NOMO-1 treated with dmso at 0.1 percent for 144 hours (cell line): ENCODE measurements around the gene SPATA6.
"Not testable (repeated sequence)": the region's sequence is repeated elsewhere in the genome, so short reads cannot be mapped to it uniquely, and the experiment has no call there.

Experiments
- DNase-seq: peaks from one replicate; lab custom pipeline; 2025; ENCODE audit not compliant: unreplicated experiment; lab: John Stamatoyannopoulos, UW

The SPATA6 gene

DNA sequence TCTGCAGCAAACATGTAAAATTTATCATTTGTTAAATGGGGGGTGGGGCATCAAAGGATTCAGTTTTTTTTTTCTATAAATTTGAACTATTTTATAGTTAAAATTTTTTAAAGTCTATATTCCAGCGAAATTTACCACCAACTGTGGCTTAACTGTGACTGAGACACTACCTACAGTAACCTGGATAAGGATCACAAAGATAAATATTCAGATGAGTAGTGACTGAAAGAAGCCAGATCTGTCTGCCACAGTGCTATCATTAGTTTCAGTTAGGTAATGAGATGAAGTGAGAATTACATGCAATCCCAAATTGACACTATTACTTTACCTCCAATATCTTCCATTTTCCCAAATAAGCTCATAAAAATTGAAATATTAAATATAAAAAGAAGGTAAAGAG, 5.4 kb downstream of the SPATA6 start:
- no peak for DNase-seq

DNA sequence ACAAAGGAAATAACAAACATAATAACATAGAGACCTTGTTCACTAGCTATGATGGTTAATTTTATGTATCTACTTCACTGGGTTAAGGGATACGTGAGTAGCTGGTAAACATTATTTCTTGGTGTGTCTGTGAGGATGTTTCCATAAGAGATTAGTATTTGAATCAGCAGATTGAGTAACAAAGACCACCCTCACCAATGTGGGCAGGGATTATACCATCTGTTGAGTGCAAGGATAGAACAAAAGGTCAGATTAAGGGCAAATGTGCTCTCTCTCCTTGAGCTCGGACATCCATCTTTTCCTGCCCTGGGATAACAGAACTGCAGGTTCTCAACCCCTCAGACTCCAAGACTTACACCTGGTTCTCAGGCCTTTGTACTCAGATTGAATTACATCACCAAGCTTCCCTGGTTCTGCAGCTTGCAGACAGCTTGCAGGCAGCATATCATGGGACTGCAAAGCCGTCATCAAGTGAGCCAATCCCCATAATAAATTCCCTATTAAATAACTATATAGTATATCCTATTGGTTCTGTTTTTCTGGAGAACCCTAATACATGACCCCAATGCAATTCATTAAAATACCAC, 9.2 kb downstream of the SPATA6 start:
- no peak for DNase-seq

DNA sequence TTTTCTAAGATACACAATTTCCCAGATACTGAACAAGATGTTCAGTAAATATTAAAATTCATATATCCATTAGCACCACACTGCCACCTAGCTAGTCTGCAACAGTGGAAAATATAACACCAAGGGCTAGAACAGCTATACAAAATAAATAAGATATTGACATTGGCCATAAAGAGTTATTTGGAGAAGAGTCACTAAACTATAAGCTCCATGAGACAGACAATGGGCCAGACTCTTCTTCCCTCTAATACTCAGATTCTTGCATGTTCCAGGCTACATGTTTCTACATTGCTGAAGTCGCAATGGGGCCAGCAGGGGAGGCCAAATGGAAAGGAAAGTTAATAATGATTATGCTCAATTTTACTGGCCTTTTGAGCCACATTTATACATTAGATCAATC, 21.5 kb downstream of the SPATA6 start:
- DNase-seq = no peak

DNA sequence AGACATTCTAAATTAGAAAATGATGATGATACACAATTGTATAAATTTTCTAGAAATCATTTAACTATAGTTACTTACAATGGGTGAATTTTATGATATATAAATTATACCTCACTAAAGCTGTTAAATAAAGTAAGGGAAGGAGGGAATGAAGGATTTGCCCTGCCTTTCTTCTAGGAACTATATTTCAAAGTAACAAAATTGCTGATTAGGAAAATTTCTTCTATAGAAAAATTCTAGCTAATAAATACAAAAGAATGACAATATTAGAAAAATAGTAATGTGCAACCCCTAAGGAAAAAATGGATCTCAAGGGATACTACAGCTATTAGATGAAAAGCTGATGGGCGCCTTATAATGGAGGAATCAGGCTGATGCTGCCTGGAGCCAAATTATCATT, 23.1 kb downstream of the SPATA6 start:
- DNase-seq = no peak

DNA sequence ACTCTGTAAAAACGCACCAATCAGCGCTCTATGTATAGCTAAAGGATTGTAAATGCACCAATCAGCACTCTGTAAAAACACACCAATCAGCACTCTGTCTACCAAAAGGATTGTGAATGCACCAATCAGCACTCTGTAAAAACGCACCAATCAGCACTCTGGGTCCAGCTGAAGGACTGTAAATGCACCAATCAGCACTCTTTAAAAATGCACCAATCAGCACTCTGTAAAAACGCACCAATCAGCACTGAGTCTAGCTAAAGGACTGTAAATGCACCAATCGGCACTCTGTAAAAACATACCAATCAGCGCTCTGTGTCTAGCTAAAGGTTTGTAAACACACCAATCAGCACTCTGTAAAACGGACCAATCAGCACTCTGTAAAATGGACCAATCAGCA, 27.8 kb downstream of the SPATA6 start:
- DNase-seq = not testable (repeated sequence)

DNA sequence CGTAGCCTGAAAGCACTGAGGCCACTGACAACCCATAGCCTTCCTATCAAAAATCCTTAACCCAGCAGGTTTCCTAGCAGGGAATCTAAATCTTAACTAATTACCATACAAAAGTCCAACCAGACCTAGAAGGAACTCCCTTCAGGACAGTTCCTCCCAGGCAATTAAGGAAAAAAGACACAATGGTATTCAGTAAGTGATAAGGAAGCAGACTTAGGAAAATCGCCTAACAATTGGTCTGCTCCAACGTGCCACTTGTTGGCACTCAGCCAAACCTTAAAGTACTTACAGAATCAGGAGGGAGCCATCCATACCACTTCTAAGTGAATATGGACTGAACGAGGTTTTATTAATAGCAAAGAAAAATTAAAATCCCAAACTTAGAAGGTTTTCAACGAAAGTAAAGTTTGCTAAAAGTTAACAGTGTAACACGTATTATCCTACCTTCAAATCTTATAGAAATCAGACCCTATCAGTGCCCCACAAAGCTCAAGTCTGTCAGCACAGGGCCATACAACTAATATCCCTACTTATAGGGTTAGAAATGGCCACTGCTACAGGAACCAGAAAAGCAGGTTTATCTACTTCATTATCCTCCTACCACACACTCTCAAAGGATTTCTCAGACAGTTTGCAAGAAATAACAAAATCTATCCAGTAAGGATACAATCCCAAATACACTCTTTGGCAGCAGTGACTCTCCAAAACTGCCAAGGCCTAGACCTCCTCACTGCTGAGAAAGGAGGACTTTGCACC, 29.0 kb downstream of the SPATA6 start:
- DNase-seq = no peak

DNA sequence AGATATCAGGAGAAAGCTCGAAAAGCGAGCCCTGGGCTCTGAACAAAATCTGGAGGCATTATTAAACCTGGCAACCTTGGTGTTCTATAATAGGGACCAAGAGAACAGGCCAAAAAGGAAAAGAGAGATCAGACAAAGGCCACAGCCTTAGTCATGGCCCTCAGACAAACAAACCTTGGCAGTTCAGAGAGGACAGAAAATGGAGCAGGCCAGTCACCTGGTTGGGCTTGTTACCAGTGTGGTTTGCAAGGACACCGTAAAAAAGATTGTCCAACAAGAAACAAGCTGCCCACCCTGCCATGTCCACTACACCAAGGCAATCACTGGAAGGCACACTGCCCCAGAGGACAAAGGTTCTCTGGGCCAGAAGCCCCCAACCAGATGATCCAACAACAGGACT, 31.2 kb downstream of the SPATA6 start:
- not testable (repeated sequence) for DNase-seq

DNA sequence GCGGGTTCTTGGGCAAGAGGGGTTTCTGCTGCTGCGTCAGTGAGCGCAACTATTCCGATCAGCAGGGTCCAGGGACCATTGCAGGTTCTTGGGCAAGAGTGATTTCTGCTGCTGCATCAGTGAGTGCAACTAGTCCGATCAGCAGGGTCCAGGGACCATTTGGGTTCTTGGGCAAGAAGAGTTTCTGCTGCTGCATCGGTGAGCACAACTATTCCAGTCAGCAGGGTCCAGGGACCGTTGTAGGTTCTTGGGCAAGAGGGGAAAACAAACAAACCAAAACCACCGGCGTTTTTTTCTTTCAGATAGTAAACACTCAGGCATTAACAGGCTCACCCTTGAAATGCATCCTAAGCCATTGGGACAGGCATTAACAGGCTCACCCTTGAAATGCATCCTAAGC, 32.6 kb downstream of the SPATA6 start:
- no peak for DNase-seq

DNA sequence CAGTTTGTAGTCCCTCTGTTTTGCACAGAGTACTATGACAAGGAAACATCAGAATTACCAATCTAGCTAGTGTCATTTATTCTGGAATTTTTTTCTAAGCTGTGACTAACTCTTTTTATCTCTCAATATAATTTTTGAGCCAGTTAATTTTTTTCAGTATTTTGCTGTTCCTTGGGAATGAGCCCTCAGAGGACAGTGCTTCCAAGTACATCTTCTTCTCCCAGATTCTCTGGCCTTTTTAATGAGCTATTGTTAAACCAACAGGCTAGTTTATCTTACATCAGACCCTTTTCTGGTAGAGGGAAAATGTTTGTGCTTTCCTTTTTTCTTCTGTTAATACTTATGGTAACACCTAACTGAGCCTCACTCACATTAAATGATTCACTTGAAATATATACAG, 34.6 kb downstream of the SPATA6 start:
- not testable (repeated sequence) for DNase-seq

DNA sequence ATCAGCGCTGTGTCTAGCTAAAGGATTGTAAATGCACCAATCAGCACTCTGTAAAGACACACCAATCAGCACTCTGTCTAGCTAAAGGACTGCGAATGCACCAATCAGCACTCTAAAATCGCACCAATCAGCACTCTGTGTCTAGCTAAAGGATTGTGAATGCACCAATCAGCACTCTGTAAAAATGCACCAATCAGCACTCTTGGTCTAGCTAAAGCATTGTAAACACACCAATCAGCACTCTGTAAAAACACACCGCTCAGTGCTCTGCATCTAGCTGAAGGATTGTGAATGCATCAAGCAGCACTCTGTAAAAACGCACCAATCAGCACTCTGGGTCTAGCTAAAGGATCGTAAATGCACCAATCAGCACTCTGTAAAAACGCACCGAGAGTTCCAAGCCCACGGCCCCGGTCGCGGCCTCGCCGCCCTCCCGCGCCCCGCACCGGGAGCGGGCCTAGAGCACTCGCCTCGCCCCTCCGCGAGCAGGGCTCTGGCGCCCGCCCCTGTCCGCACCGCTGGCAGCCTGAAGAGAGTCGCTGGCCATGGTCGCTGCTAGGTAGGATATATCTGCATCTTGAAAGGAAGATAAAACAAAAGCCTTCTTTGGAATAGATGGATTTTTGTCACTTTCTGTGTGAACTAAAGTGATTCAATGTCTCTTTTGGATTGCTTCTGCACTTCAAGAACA, 36.5 kb downstream of the SPATA6 start:
- DNase-seq = not testable (repeated sequence)

DNA sequence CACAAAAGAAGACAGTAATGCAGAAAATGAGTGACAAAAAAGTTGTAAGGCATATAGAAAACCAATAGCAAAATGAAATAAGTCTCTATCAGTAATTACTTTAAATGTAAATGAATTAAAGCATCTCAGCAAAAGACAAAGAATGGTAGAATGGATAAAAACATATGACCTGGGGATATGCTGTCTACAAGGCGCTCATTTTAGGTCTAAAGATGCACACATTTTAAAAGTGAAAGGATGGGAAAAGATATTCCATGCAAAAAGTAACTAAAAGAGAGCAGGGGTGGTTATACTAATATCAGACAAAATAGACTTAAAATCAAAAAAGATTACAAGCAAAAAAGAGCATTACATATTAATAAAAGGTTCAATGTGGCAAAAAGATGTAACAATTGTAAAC, 41.2 kb downstream of the SPATA6 start:
- no peak for DNase-seq

DNA sequence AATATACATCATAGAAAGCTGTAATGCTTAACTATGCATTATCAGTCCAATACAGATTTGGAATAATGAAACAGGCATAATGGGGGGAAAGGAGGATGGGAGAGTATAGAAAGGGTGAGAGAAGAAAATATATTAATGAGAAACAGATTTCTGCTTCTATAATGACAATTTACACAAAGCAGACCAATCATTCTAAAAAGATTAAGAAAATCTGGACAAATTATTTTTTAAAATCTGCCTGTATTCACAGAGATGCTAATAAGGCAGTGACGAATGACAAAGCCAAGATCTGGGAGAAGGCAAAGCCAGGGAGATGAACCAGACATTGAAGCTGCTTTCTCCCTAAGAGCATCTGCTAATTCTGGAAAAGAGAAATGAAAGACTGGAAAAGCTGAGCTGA, 50.0 kb downstream of the SPATA6 start:
- DNase-seq = no peak

DNA sequence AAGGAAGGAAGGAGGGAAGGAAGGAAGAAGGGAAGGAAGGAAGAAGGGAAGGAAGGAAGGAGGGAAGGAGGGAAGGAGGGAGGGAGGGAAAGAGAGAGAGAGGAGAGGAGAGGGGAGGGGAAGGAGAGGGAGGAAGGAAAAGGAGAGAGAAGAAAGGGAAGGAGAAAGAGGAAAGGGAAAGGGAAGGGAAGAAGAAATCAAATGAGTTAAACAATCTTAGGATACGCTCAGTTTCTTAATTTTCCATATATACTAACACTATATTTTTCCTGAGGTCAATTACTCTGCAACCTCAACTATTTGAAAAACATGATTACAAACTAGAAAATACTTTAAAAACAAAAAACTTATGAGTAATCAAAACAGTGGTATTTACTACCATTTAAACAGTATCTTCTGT, 53.3 kb downstream of the SPATA6 start:
- no peak for DNase-seq

DNA sequence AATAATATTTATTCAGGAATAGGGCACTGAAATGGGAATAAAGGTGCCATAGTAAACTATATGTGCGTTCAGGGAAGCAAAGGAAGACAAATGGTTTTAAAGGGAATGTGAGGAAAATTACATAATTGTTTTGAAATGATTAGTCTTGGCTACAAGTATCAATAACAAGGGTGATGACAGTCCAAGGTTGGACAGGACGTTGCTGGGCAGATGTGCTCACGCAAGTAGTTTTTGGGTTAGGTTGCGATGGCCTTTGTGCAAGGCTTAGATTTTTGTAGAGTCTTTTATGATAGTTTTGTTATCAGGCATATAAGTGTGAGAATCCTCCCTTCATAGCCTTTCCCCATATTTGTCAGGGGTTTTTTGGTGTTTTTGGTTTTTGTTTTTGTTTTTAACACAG, 57.0 kb downstream of the SPATA6 start:
- no peak for DNase-seq

DNA sequence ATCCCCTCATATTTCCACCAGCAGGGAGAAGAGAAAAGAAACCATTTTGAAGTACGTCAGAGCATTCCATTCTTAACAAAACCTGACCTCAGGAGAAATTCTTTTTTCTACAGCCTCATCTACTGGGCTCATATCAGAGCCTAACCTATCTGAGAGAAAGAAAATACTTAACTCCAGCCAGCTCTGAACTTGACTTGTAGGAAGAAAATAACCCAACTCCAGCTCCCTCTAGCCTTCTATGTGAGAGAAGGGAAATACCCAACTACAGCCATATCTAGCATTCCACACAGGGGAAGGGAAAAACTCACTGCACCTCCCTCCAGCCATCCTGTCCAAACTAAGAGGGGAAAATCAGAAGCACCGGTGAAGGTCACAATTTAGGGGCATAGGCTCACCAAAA, 57.7 kb downstream of the SPATA6 start:
- no peak for DNase-seq

DNA sequence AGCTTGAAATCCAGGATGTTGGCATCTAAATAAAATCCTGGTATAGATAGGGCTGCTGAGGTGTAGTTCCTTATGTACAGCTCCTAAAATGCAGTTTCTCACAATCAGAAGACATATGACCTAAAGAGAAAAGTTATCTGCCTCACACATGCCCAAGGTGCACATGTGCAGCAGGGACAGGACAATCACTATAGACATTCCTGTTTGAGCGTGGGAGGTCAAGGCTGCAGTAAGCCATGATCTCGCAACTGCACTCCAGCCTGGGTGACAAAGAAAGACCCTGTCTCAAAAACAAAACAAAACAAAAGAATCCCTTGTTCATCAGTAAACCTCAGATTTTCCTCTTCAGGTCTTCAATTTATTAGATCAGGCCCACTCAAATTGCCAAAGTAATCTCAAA, 66.1 kb downstream of the SPATA6 start:
- no peak for DNase-seq

DNA sequence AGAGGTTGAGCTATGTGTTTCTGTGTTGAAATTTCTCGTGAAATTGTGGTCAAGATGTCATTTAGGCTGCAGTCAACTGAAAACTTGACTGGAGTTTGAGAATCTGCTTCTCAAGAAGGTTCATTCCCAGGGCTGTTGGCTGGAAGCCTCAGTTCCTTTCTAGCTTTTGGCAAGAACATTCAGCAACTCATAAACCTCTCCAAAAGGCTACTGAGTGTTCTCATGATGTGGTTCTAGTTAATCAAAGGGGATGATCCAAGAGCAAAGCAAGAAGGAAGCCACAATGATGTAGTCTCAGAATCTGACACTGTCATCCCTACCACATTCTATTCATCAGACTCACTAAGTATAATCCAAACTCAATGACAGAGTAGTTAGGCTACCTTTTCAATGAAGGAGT, 66.6 kb downstream of the SPATA6 start:
- DNase-seq = no peak

DNA sequence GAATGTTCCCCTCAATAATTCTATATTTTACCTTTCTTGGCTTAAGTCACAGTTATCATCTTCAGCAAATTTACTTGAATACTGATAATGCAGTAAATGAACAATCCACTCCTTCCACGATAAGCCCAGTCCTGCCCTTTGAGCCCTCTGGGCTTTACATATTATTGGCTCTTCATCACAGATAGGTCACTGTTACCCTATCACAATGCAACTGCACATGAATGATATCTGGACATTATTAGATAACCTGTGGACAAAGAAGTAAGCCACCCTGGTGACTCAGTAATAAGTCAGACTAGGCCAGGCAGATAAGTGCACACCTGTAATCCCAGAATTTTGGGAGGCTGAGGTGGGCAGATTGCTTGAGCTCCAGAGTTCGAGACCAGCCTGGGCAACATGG, 69.4 kb downstream of the SPATA6 start:
- DNase-seq = no peak

DNA sequence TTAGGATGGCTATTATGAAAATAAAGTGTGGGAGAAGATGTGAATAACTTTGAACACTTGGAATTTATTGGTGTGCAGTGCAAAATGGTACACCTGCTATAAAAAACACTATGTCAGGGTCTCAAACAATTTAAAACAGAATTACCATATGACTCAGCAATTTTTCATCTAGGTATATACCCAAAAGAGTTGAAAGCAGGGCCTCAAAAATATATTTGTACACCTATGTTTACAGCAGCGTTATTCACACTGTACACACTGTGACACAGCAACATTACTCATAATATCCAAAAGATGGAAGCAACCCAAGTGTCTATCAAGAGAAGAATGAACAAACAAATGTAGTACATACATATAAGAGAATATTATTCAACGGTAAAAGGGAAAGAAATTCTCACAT, 75.8 kb downstream of the SPATA6 start:
- DNase-seq = no peak

DNA sequence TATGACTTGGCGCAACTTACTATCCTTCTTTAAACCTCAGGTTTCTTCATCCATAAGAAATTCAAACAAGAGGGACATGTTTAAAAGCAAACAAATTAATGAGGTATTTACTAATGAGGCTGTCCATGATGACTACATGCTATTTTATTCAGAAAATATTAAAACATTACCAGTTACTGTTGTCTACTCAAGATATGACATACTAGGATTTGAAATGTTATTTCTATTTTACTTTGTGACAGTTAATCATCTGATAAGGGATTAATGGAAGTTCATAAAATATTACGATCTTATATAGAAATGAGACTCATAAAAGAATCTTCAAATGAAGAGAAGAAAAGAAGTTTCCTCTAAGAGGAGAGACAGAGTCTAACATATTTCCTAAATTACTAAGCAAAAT, 80.1 kb downstream of the SPATA6 start:
- no peak for DNase-seq

DNA sequence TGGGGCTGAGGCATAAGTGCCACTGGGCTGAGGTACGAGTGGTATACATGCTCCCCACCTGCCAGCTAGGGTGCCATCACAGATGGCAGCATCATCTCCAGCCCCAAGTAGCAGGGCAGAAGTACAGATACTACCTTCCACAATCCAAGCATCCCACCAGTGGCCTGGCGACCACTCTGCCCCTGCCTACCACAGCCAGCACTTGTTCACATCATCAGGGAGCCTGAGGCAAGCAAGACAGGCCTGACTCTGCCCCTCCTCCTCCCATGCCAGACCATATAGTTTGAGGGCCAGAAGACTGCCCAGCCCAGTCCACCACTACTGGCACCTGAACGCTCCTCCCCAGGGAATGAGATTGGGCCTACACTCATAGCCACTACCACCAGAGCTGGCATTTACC, 84.6 kb downstream of the SPATA6 start:
- no peak for DNase-seq

DNA sequence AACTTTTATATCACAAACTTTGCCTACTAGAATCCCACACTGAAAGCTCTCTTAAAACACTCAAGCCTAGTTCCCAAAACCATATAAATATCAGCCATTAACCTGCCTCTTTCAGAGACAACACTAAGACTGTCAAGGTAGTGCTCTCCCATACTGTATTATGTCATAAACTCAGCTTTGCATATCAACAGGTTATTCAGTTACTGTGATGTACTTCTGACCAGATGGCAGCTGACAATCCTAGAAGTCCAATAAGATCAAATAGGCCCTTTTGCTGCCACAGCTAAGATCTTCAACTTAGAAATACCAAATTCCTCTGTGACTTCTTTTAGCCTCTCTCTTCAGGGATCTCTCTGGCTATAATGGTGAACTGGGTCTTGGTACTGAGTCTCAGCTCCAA, 97.2 kb downstream of the SPATA6 start:
- no peak for DNase-seq

DNA sequence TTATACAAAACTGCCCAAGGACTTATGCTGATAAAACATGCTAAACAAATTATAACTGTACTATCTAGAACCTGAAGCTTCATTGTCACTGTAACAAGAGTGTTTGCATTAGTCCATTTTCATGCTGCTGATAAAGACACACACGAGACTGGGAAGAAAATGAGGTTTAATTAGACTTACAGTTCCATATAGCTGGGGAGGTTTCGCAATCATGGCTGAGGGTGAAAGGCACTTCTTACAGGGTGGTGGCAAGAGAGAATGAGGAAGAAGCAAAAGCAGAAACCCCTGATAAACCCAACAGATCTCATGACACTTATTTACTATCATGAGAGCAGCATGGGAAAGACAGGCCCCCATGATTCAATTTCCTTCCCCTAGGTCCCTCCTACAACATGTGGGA, 100.4 kb downstream of the SPATA6 start:
- no peak for DNase-seq
